Measurements from ENCODE around the gene SOX6. TPM values are rescaled to one million over a fixed set of nuclear protein-coding genes. Genes with fewer than 3 reads are reported as not detected.

SOX6 gene
- total and polyA plus RNA-seq, 7 donors = 0.61 to 47.6 (median 14.6) TPM

DNA sequence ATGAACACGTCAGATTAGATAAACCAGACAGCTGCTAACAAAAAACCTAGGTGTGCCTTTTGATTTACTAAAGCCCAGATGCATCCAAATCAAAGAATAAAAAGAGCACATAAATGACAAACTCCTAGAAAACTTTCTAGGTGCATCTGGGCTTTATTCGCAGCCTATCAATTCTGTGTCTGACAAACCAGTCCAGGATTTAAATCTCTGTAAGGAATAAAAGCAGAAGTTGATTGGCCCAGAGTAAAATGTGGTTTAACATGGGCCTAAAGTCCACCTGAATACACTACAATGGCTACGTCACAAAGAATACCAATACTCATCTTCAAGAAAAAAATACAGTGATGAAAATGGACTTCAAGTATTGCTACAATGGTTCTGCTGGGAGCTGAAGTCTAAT is 66.8 kb downstream of the SOX6 start:
- H3K9me3 ChIP-seq = no peaks in the 10 kb centered on the region
- no peak overlapping the region for H3K27ac ChIP-seq
- peaks cover 32% of the 10 kb centered on the region for H3K4me1 ChIP-seq
- no peak for DNase-seq
- H3K4me3 ChIP-seq = no peak overlapping the region
- TF ChIP-seq, protein P1, sequence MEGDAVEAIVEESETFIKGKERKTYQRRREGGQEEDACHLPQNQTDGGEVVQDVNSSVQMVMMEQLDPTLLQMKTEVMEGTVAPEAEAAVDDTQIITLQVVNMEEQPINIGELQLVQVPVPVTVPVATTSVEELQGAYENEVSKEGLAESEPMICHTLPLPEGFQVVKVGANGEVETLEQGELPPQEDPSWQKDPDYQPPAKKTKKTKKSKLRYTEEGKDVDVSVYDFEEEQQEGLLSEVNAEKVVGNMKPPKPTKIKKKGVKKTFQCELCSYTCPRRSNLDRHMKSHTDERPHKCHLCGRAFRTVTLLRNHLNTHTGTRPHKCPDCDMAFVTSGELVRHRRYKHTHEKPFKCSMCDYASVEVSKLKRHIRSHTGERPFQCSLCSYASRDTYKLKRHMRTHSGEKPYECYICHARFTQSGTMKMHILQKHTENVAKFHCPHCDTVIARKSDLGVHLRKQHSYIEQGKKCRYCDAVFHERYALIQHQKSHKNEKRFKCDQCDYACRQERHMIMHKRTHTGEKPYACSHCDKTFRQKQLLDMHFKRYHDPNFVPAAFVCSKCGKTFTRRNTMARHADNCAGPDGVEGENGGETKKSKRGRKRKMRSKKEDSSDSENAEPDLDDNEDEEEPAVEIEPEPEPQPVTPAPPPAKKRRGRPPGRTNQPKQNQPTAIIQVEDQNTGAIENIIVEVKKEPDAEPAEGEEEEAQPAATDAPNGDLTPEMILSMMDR (IDR thresholded peaks at IDR 0.05) = no peak
- 92 to 97% (median 97%) methylated on average over 3 of the region's 3 CpGs for WGBS, 3 donors
- H3K36me3 ChIP-seq (ENCODE audit: insufficient read depth in 1 of 2, low read depth in 1 of 2) = no peaks in the 10 kb centered on the region
- intact Hi-C loops (cut with DNase I) = no loop called here
- no peak for ATAC-seq
- H3K27me3 ChIP-seq (ENCODE audit: insufficient read depth in 3 of 3, low read length in 2 of 3) = no peaks in the 10 kb centered on the region

DNA sequence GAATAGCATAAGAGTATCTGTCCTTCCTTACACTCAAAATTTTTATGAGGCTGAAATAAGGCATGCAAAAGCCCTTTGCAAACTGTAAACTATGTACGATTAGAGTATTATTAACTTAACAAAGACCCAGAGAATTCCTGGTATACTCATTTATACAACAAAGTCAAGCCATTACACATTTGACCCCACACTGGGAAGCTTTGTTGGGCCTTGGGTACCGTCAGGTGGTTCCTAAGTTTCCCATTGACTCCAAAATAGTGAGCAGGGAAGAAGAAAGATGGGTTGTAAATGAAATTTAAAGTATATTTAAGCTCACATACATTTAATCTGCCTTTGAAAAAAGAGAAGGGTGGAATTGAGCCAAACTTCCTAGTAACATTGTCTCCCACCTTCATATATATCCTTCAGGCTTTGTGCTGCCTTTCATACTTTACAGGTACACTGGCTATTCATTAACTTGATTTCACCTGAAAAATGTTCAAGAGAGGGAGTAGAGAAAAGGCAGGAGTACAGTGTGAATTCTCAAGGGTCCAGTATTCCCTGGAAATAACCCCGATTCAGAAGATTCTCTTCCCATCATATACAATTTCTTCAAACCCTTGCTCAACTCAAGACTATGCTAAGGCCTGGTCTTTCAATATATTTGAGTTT is 68.6 kb downstream of the SOX6 start:
- WGBS, 3 donors = 93 to 96% (median 94%) methylated on average over 3 of the region's 3 CpGs

DNA sequence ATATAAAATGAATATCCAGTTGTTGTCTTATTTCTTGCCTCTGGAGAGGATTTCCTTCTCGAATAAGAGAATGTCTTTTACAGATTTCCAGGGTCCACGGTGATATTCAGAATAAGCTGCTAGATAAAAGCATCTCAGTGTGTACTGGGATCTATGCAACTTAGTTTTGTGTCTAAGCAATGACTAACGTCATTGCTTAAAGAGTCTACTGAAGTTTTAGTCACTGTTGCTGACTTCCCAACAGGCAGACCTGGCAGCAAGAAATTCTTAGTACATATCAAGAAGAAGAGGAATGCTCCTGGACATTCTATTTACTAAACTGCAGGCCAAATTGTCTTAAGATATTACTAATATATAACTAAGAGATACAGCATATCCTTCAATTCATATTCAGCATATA is 70.3 kb downstream of the SOX6 start:
- peaks cover 22% of the 10 kb centered on the region for H3K4me1 ChIP-seq
- no peak overlapping the region for H3K4me3 ChIP-seq
- H3K36me3 ChIP-seq (ENCODE audit: insufficient read depth in 1 of 2, low read depth in 1 of 2) = no peaks in the 10 kb centered on the region
- DNase-seq = no peak
- peak in 3 of 4 donors; percentile 27 to 61 (median 56) for ATAC-seq
- TF ChIP-seq, protein P1 (IDR thresholded peaks at IDR 0.05) = no peak
- intact Hi-C loops (cut with DNase I) = no loop called here
- H3K27me3 ChIP-seq (ENCODE audit: insufficient read depth in 3 of 3, low read length in 2 of 3) = no peaks in the 10 kb centered on the region
- 28 to 56% (median 30%) methylated on average over 3 of the region's 3 CpGs for WGBS, 3 donors
- H3K27ac ChIP-seq = no peak overlapping the region
- H3K9me3 ChIP-seq = no peaks in the 10 kb centered on the region

More for the DNA sequence above, 68.6 kb downstream of the SOX6 start:
- no peaks in the 10 kb centered on the region for H3K9me3 ChIP-seq
- H3K36me3 ChIP-seq (ENCODE audit: insufficient read depth in 1 of 2, low read depth in 1 of 2) = no peaks in the 10 kb centered on the region
- no peak for DNase-seq
- intact Hi-C loops (cut with DNase I) = no loop called here
- no peak overlapping the region for H3K4me3 ChIP-seq
- no peak for ATAC-seq
- H3K27me3 ChIP-seq (ENCODE audit: insufficient read depth in 3 of 3, low read length in 2 of 3) = no peaks in the 10 kb centered on the region
- TF ChIP-seq, protein P1 (IDR thresholded peaks at IDR 0.05) = no peak
- no peak overlapping the region for H3K27ac ChIP-seq
- H3K4me1 ChIP-seq = peaks cover 22% of the 10 kb centered on the region

DNA sequence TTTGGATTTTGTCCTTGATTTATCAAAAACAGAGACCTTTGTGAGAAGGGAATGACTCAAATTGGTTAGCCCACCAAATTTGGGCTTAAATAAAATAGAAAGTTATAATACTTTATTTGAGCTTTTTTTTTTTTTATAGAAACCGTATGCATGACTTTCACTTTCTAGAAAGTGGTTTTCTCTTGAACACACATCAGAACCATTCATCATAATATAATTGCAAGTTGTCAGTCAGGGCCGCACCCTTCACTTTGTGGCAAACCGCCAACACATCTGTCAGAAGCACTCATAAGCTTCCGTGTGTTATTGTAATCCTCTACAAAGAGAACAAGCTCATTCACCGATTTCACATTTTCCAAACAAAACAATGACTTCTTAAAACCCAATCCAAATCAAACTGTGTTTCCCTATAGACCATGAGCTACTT is 76.1 kb downstream of the SOX6 start:
- Histone ChIP-seq H3K27me3 (ENCODE audit: insufficient read depth in 3 of 3, low read length in 2 of 3) (no peaks in the 10 kb centered on the region), H3K9me3 (no peaks in the 10 kb centered on the region), H3K4me1 (peaks cover 20% of the 10 kb centered on the region), H3K27ac (peak overlapping the region; percentile 3), H3K4me3 (no peak overlapping the region), H3K36me3 (ENCODE audit: insufficient read depth in 1 of 2, low read depth in 1 of 2) (no peaks in the 10 kb centered on the region)
- peak; percentile 14 to 58 for DNase-seq
- intact Hi-C loops (cut with DNase I) = no loop called here
- WGBS, 3 donors = 27 to 29% (median 28%) methylated on average over 5 of the region's 5 CpGs
- TF ChIP-seq, protein P1 (IDR thresholded peaks at IDR 0.05) = no peak
- ATAC-seq = peak in 2 of 4 donors; percentile 71 to 84

DNA sequence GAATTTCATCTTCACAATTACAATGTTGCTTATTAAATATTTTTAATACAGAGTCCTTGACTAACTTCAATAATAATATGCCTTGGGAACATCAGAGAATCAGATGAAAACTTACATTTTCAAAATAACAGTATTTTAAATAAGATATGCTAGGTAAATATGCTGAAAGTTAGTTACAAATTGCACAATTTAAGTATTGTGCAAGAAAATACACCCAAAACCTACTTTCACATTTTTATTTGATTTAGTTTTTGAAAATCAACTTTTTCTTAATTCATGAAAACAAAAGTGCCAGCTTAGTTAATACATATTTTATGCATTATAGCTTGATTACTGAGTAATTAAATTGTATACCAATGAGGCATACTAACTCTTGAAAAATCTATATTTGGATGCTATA is 76.8 kb downstream of the SOX6 start:
- TF ChIP-seq, protein P1 (IDR thresholded peaks at IDR 0.05) = no peak
- H3K27ac ChIP-seq = no peak overlapping the region
- no peaks in the 10 kb centered on the region for H3K36me3 ChIP-seq (ENCODE audit: insufficient read depth in 1 of 2, low read depth in 1 of 2)
- ATAC-seq (no peak), DNase-seq (no peak)
- H3K4me1 ChIP-seq = peaks cover 20% of the 10 kb centered on the region
- no peak overlapping the region for H3K4me3 ChIP-seq
- no peaks in the 10 kb centered on the region for H3K9me3 ChIP-seq
- intact Hi-C loops (cut with DNase I) = no loop called here
- no peaks in the 10 kb centered on the region for H3K27me3 ChIP-seq (ENCODE audit: insufficient read depth in 3 of 3, low read length in 2 of 3)

Measured in psoas muscle (tissue), 8 donors.